Activated gamma-delta T cell treated with anti-CD3 and anti-CD28 coated beads, Interleukin-2, amount 50 U/mL, for 16 hours (primary cell): Measurements from ENCODE around the gene PTDSS2.

Source experiments
- DNase-seq: peaks from one replicate; pipeline ENCODE4 v3.0.0-alpha.2; 2020; ENCODE audit warnings: low read depth

PTDSS2 gene

GRCh38 chr11:492427-493226 lies 42.5 kb downstream of the PTDSS2 start:
- DNase-seq: no peak

GRCh38 chr11:494761-495536 lies 44.9 kb downstream of the PTDSS2 start:
- DNase-seq: no peak

DNA sequence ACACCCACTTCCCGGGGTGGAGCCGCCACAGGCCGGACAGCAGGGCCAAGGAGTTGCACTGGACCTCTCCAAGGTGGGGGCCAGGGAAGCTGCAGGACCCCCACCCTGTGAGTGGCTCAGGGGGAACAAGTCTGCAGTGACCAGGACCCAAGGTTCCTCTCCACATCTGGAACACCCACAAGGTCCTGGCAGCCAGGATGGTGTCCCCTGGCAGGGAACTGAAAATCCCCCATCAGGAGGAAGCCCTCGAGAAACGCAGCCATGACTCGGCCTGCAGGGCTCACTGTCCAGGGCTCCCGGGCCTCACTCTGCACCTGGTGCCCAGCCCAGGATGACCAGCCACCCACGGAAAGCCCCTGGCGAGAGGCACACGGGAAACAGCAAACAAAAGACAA lies 45.5 kb downstream of the PTDSS2 start:
- no peak for DNase-seq

GRCh38 chr11:496834-497564 lies 46.9 kb downstream of the PTDSS2 start:
- no peak for DNase-seq

DNA sequence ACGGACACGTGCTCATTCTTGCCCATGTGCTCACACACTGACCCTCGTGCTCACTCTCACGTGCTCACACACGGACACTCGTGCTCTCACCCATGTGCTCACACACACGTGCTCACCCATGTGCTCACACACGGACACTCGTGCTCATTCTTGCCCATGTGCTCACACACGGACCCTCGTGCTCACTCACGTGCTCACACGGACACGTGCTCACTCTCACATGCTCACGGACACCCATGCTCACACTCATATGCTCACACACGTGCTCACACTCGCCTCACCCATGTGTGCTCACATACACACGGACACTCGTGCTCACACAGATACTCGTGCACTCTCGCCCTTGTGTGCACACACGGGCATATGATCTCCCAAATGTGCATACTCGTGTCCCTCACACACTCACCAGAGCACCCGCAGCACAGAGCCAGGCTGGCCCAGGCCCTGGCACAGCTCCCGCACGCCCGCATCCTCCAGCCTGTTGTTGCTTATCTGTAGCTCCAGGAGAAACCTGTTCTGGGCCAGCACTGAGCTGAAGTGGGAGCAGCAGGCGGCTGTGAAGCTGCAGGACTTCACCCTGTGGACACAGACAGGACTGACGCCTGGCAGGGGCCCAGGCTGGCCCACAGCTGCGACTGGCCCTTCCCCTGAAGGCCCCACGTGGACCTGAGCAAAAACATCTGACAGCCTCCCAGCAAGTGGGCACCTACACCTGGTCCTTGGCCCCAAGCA lies 47.7 kb downstream of the PTDSS2 start:
- DNase-seq: no peak

- no peak for DNase-seq
Measured at GRCh38 chr11:498297-499181, 48.5 kb downstream of the PTDSS2 start.

- DNase-seq: no peak
Measured at GRCh38 chr11:499201-500076, 49.4 kb downstream of the PTDSS2 start.

DNA sequence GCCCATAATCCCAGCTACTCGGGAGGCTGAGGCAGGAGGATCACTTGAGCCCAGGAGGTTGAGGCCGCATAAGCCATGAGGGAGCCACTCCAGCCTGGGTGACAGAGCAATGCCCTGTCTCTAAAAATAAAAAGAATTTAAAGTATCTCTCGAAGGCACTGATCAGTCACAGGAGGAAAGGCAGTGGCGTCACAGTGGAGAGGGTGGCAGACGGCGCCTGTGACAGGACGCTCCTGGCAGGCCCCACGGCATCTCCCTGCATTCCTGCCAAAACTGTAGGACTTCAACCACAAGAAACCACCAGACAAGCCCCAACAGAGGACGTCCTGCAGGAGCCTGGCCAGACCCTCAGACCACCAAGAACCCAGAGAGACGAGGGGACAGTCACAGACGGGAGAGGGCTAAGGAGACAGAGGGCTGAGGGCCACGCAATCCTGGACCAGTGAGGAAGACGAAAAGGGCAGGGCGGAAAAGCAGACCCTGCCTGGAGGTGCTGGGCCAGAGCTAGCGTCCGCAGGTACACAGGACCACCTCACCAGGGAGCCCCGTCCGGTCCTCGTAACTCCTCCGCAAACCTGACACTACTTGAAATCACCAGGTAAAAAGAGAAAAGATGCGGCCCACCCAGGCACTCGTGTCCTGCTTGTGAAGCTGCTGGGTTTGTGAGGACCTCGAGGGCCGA lies 51.1 kb downstream of the PTDSS2 start:
- no peak for DNase-seq

- no peak for DNase-seq
Measured at GRCh38 chr11:501683-502287, 51.7 kb downstream of the PTDSS2 start.

DNA sequence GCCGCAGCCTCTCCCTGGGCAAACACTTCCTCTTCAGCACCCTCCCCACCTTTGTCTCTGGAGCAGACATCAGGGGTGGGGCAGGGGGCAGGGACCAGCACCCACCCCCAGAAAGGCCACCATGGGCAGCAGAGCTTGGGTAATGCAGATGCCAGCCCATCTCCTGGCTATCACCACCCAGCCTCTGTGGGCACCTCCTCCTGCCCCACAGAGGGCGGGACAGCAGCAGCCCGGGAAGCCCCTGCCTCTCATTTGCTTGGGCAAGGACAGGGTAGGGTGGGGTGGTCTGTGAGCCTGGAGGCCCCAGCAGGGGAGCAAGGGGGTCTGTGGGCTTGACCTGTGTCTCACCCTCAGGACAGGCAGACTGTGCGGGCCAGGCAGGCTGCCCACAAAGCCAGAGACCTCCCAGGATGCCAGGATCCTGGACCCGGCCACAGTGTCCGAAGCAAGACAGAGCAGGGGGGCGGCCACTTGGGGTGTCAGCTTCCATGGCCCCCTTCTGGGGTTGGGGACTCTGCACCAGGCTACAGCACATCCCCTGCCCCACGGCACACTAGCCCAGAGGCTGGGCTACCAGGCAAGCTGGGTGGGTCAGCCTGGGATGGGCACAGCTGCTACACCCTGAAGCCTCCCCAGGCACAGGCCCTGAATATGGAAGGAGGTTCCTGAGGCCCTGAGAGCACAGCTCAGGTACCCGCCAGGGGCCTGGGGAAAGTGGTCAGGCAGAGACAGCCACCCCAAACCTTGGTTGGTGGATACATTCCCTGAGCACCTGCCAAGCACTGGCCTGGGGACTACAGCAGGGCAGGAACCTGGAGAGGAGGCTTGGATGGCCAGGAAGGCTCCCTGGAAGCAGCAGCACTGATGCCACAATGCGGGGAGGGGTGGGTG lies 52.5 kb downstream of the PTDSS2 start:
- no peak for DNase-seq

- no peak for DNase-seq
Measured at GRCh38 chr11:503179-503981, 53.3 kb downstream of the PTDSS2 start.

DNA sequence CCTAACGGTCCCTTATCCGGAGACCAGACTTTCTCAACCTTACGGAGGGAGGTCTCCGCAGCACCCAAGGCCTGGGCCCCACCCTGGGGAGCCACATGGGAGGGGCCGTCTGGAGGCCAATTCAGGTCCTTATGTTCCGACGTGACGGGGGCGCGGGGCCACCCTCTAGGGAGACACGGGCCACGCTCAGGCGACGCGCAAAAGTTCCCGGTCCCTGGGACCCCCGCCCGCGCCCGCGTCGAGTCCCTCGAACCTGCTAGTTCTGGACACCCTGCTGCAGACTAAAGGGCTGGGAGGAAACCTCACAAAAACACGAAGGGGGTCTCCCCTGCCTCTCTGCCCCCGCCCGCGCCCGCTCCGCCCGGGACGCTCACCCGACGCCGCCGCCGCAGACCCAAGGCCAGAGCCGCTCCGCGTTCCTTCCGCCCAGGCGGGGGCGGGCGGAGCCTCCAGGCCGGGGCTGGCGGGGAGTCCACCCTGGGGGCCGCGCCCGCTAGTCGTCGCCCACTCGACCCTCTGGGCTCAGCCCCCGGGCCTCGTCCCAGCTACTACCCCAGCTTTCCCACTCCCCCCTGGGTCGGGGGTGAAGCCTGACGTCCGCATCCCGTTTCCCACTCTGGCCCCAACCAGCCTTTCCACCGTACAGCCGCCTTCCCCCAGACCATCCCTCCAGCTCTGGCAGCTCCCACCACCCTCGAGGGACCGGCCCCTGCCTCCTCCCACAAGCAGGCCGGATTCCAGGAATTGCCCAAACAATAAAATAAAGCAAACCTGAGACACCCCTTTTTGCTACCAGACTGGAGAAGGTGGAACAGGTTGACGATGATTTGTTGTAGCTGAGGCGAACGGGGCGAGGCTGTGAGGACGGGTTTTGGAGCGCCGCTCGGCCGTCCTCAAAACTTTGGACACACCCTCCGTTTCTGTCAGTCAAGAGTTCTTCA lies 54.2 kb downstream of the PTDSS2 start:
- no peak for DNase-seq

- DNase-seq: no peak
Measured at GRCh38 chr11:504994-505344, 54.9 kb downstream of the PTDSS2 start.

DNA sequence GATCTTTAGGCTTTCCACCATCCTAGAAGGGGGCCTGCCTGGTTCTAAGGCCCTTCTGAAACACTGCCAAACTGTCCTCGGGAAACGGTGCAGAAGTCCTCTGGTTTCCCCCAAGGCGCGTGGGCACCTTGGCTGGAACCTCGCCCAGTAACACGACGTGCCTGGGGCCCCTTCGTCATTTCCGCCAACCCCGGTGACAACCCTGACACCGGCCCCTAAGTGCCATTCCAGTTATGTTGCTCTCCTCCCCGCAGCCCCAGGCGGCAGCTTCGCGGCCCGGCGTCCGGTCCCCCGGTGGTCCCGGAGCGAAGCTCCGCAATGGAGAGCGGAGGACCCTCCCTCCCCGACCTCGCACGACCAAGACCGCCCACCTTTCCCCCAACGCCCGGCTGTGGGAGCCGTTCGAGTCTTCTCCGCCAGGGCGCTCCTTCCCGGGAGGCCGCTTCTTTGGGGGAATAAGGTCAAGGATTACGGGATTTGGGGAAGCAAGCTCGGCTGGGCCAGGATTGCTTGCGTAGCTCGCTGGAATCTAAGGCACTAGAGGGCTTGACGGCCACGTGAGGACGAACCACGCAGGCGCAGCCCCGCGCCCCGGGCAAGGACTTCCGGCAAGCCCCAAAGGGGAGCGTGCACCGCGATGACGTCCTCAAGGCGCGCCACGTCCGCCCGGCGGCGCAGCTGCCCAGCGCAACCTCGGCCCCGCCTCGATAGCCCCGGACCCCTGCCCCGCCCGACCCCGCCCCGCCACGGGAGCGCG lies 56.3 kb downstream of the PTDSS2 start:
- DNase-seq: peak; percentile 95

- peak; percentile 99 for DNase-seq
Measured at GRCh38 chr11:506995-507726, 57.1 kb downstream of the PTDSS2 start, which contains the start of gene RNH1. Gene RNH1 (minus strand): TSS chr11:507242. CDS start chr11:502162, 5,080 bp downstream.
